ENCODE measurements around the gene CLEC16A.

CLEC16A gene

GRCh38 chr16:10983159-10983558, 38.8 kb downstream of the CLEC16A start:
- no peaks in the 10 kb centered on the region for H3K27me3 ChIP-seq (ENCODE audit: low read depth, low read length)
- H3K4me1 ChIP-seq (ENCODE audit: control insufficient read depth in 1 of 2, insufficient read depth in 2 of 2, low read length in 2 of 2): peaks cover 0 to 19% of the 10 kb centered on the region in 2 donors
- no peak overlapping the region for H3K27ac ChIP-seq (ENCODE audit: low read length)
- no peak overlapping the region for H3K4me3 ChIP-seq (ENCODE audit: low read depth in 1 of 2, low read length in 2 of 2)
- H3K36me3 ChIP-seq (ENCODE audit: control insufficient read depth in 1 of 2, insufficient read depth in 2 of 2, low read length in 2 of 2): peaks cover 8 to 11% of the 10 kb centered on the region in 2 donors
- H3K9me3 ChIP-seq (ENCODE audit: control insufficient read depth in 1 of 2, low read length in 2 of 2): no peaks in the 10 kb centered on the region

GRCh38 chr16:10984509-10984908, 40.1 kb downstream of the CLEC16A start:
- Histone ChIP-seq H3K4me1 (ENCODE audit: control insufficient read depth in 1 of 2, insufficient read depth in 2 of 2, low read length in 2 of 2) (peaks cover 0 to 15% of the 10 kb centered on the region in 2 donors), H3K36me3 (ENCODE audit: control insufficient read depth in 1 of 2, insufficient read depth in 2 of 2, low read length in 2 of 2) (peaks cover 8 to 22% of the 10 kb centered on the region in 2 donors), H3K27ac (ENCODE audit: low read length) (no peak overlapping the region), H3K4me3 (ENCODE audit: low read depth in 1 of 2, low read length in 2 of 2) (no peak overlapping the region), H3K27me3 (ENCODE audit: low read depth, low read length) (no peaks in the 10 kb centered on the region), H3K9me3 (ENCODE audit: control insufficient read depth in 1 of 2, low read length in 2 of 2) (no peaks in the 10 kb centered on the region)

- peaks cover 12 to 23% of the 10 kb centered on the region in 2 donors for H3K36me3 ChIP-seq (ENCODE audit: control insufficient read depth in 1 of 2, insufficient read depth in 2 of 2, low read length in 2 of 2)
Measured at GRCh38 chr16:10987361-10988163, 43.2 kb downstream of the CLEC16A start.

GRCh38 chr16:10988164-10988803, 43.9 kb downstream of the CLEC16A start:
- Histone ChIP-seq H3K9me3 (ENCODE audit: control insufficient read depth in 1 of 2, low read length in 2 of 2) (no peaks in the 10 kb centered on the region), H3K27me3 (ENCODE audit: low read depth, low read length) (no peaks in the 10 kb centered on the region), H3K4me1 (ENCODE audit: control insufficient read depth in 1 of 2, insufficient read depth in 2 of 2, low read length in 2 of 2) (no peaks in the 10 kb centered on the region)

More at GRCh38 chr16:10987361-10988163, 43.2 kb downstream of the CLEC16A start:
- H3K9me3 ChIP-seq (ENCODE audit: control insufficient read depth in 1 of 2, low read length in 2 of 2): no peaks in the 10 kb centered on the region
- H3K27ac ChIP-seq (ENCODE audit: low read length): no peak overlapping the region
- no peaks in the 10 kb centered on the region for H3K27me3 ChIP-seq (ENCODE audit: low read depth, low read length)
- no peak overlapping the region for H3K4me3 ChIP-seq (ENCODE audit: low read depth in 1 of 2, low read length in 2 of 2)
- H3K4me1 ChIP-seq (ENCODE audit: control insufficient read depth in 1 of 2, insufficient read depth in 2 of 2, low read length in 2 of 2): no peaks in the 10 kb centered on the region

GRCh38 chr16:10988879-10989278, 44.5 kb downstream of the CLEC16A start:
- no peak overlapping the region for H3K4me3 ChIP-seq (ENCODE audit: low read depth in 1 of 2, low read length in 2 of 2)
- H3K27ac ChIP-seq (ENCODE audit: low read length): no peak overlapping the region
- no peaks in the 10 kb centered on the region for H3K9me3 ChIP-seq (ENCODE audit: control insufficient read depth in 1 of 2, low read length in 2 of 2)
- H3K4me1 ChIP-seq (ENCODE audit: control insufficient read depth in 1 of 2, insufficient read depth in 2 of 2, low read length in 2 of 2): no peaks in the 10 kb centered on the region
- peaks cover 13 to 21% of the 10 kb centered on the region in 2 donors for H3K36me3 ChIP-seq (ENCODE audit: control insufficient read depth in 1 of 2, insufficient read depth in 2 of 2, low read length in 2 of 2)
- H3K27me3 ChIP-seq (ENCODE audit: low read depth, low read length): no peaks in the 10 kb centered on the region

More at GRCh38 chr16:10988164-10988803, 43.9 kb downstream of the CLEC16A start:
- H3K4me3 ChIP-seq (ENCODE audit: low read depth in 1 of 2, low read length in 2 of 2): no peak overlapping the region
- H3K27ac ChIP-seq (ENCODE audit: low read length): no peak overlapping the region
- H3K36me3 ChIP-seq (ENCODE audit: control insufficient read depth in 1 of 2, insufficient read depth in 2 of 2, low read length in 2 of 2): peaks cover 9 to 21% of the 10 kb centered on the region in 2 donors

DNA sequence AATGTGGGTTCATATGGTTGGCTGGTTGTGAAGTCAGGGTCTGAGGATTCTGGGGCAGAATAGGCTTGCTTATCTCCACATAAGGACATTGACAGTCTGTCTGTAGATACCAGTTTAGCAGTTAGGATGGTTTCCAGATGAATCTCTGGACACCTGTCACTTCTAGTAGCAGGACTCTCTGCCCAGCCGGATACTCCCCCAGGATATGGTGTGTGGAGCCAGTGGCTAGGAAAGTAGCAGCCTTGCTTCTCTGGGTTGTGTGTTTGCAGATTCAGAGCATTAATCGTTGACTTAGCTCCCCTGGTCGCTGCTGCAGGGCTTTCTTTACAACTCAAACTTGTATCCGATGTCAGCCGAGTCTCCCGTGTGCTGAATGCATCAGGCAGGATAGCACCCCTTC, 45.2 kb downstream of the CLEC16A start:
- no peak overlapping the region for H3K27ac ChIP-seq (ENCODE audit: low read length)
- H3K27me3 ChIP-seq (ENCODE audit: low read depth, low read length): no peaks in the 10 kb centered on the region
- H3K36me3 ChIP-seq (ENCODE audit: control insufficient read depth in 1 of 2, insufficient read depth in 2 of 2, low read length in 2 of 2): peaks cover 15 to 23% of the 10 kb centered on the region in 2 donors
- no peak overlapping the region for H3K4me3 ChIP-seq (ENCODE audit: low read depth in 1 of 2, low read length in 2 of 2)
- no peaks in the 10 kb centered on the region for H3K9me3 ChIP-seq (ENCODE audit: control insufficient read depth in 1 of 2, low read length in 2 of 2)
- H3K4me1 ChIP-seq (ENCODE audit: control insufficient read depth in 1 of 2, insufficient read depth in 2 of 2, low read length in 2 of 2): no peaks in the 10 kb centered on the region

DNA sequence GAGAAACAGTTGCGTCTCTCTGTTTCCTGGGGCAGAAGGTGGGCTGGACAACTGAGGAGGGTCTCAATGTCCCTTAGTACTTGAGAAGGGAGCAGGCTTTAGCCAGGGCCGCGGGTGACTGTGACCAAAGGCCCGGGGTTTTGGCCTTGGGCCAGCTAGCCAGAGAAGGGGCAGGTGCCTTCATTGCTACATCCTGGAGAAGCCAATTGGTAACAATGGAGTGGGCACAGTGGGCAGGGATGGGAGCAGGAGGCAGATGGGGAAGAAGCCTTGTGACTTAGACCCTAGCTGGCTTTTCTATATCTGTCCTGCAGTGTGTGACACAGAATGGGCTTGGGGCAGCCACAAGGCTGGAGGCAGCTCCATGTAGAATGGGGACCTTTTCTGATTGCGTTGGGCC, 46.0 kb downstream of the CLEC16A start:
- H3K9me3 ChIP-seq (ENCODE audit: control insufficient read depth in 1 of 2, low read length in 2 of 2): no peaks in the 10 kb centered on the region
- H3K4me3 ChIP-seq (ENCODE audit: low read depth in 1 of 2, low read length in 2 of 2): no peak overlapping the region
- no peak overlapping the region for H3K27ac ChIP-seq (ENCODE audit: low read length)
- H3K27me3 ChIP-seq (ENCODE audit: low read depth, low read length): no peaks in the 10 kb centered on the region
- peaks cover 15 to 21% of the 10 kb centered on the region in 2 donors for H3K36me3 ChIP-seq (ENCODE audit: control insufficient read depth in 1 of 2, insufficient read depth in 2 of 2, low read length in 2 of 2)
- no peaks in the 10 kb centered on the region for H3K4me1 ChIP-seq (ENCODE audit: control insufficient read depth in 1 of 2, insufficient read depth in 2 of 2, low read length in 2 of 2)

DNA sequence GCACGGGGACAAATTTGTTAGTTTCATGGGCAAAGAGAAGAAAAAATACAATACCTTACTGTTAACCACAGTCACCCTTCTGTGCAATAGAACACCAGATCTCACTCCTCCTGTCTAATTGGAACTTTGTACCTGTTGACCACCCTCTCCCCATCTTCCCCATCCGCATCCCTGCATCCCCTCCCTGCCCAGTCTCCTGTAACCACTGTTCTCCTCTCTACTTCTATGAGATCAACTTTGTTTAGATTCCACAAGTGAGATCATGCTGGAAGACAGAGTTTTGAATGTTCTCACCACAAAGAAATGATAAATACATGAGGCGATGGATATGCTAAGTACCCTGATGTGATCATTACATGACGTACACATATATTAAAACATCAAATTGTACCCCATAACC, 47.7 kb downstream of the CLEC16A start:
- Histone ChIP-seq H3K27me3 (ENCODE audit: low read depth, low read length) (no peaks in the 10 kb centered on the region), H3K4me1 (ENCODE audit: control insufficient read depth in 1 of 2, insufficient read depth in 2 of 2, low read length in 2 of 2) (no peaks in the 10 kb centered on the region), H3K27ac (ENCODE audit: low read length) (no peak overlapping the region), H3K9me3 (ENCODE audit: control insufficient read depth in 1 of 2, low read length in 2 of 2) (no peaks in the 10 kb centered on the region), H3K4me3 (ENCODE audit: low read depth in 1 of 2, low read length in 2 of 2) (no peak overlapping the region), H3K36me3 (ENCODE audit: control insufficient read depth in 1 of 2, insufficient read depth in 2 of 2, low read length in 2 of 2) (peaks cover 15 to 21% of the 10 kb centered on the region in 2 donors)

DNA sequence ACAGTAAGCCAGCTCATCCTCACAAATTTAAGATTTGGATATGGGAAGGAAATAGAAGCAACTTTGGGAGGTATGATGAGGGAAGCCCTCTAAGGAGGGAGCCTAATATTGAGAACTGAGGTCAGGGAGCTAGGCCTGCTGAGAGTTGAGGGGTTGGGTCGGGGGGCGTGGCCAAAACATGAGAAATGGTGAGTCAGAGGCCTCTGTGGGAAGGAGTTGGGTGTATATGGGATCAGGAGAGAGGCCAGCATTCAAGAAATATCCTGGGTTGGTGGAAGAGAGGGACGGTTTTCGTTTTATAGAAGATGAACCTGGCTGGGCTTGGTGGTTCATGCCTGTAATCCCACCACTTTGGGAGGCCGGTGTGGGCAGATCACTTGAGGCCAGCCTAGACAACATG, 48.4 kb downstream of the CLEC16A start:
- Histone ChIP-seq H3K27me3 (ENCODE audit: low read depth, low read length) (no peaks in the 10 kb centered on the region), H3K9me3 (ENCODE audit: control insufficient read depth in 1 of 2, low read length in 2 of 2) (no peaks in the 10 kb centered on the region), H3K36me3 (ENCODE audit: control insufficient read depth in 1 of 2, insufficient read depth in 2 of 2, low read length in 2 of 2) (peaks cover 11 to 22% of the 10 kb centered on the region in 2 donors), H3K27ac (ENCODE audit: low read length) (no peak overlapping the region), H3K4me3 (ENCODE audit: low read depth in 1 of 2, low read length in 2 of 2) (no peak overlapping the region), H3K4me1 (ENCODE audit: control insufficient read depth in 1 of 2, insufficient read depth in 2 of 2, low read length in 2 of 2) (no peaks in the 10 kb centered on the region)

DNA sequence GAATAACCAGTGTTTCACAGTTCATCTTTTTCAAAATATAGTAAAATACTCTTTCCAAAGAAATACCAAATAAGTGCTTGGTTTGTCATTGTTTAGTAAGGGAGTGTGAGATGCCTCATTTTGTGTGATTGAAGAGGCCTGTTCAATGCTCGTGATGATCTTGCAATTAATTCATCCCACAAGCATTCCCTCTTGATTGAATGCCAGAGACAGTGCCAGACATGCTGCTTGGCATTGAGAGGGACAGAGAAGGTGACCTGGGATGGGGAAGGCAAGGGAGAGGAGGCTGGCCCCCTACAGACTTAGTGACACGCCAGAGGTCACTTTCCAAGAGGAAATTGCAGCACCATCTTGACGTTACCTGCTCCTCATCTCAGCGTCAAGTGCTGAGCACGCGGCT, 49.3 kb downstream of the CLEC16A start:
- Histone ChIP-seq H3K36me3 (ENCODE audit: control insufficient read depth in 1 of 2, insufficient read depth in 2 of 2, low read length in 2 of 2) (peaks cover 11 to 28% of the 10 kb centered on the region in 2 donors), H3K27ac (ENCODE audit: low read length) (no peak overlapping the region), H3K27me3 (ENCODE audit: low read depth, low read length) (no peaks in the 10 kb centered on the region), H3K4me1 (ENCODE audit: control insufficient read depth in 1 of 2, insufficient read depth in 2 of 2, low read length in 2 of 2) (no peaks in the 10 kb centered on the region), H3K9me3 (ENCODE audit: control insufficient read depth in 1 of 2, low read length in 2 of 2) (no peaks in the 10 kb centered on the region), H3K4me3 (ENCODE audit: low read depth in 1 of 2, low read length in 2 of 2) (no peak overlapping the region)

DNA sequence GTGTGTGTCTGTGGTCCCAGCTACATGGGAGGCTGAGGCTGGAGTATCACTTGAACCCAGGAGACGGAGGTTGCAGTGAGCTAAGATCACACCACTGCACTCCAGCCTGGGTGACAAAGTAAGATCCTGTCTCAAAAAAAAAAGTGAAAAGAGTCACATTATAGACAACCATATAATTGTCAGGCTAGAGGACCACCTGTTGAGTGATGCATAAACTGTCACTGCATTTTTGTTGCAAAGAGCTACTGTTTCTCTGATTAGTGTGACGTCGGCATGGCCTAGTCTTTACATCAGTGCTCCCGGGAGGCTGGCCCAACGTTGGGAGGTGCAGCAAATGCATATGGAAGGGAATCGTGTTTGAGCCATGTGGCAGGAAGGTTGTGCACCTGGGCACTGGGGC, 50.2 kb downstream of the CLEC16A start:
- no peak overlapping the region for H3K27ac ChIP-seq (ENCODE audit: low read length)
- H3K27me3 ChIP-seq (ENCODE audit: low read depth, low read length): no peaks in the 10 kb centered on the region
- H3K4me3 ChIP-seq (ENCODE audit: low read depth in 1 of 2, low read length in 2 of 2): no peak overlapping the region
- no peaks in the 10 kb centered on the region for H3K9me3 ChIP-seq (ENCODE audit: control insufficient read depth in 1 of 2, low read length in 2 of 2)
- H3K36me3 ChIP-seq (ENCODE audit: control insufficient read depth in 1 of 2, insufficient read depth in 2 of 2, low read length in 2 of 2): peaks cover 11 to 19% of the 10 kb centered on the region in 2 donors
- H3K4me1 ChIP-seq (ENCODE audit: control insufficient read depth in 1 of 2, insufficient read depth in 2 of 2, low read length in 2 of 2): no peaks in the 10 kb centered on the region
